A549 (cell line): Measurements from ENCODE around the gene PLEKHD1.

Experiments used
- PHF8 ChIP-seq: fragments of 200-600 bp; sonication (generic); IDR thresholded peaks from 2 replicates; pipeline ENCODE4 v1.6.1; 2016; ENCODE audit warnings: low read depth, mild to moderate bottlenecking, antibody characterized with exemption, moderate library complexity, borderline replicate concordance
- POLR2A ChIP-seq: IDR thresholded peaks from 2 replicates; pipeline ENCODE4 v1.6.1; 2012; ENCODE audit warnings: mild to moderate bottlenecking, low read length
- POLR2AphosphoS2 ChIP-seq: conservative IDR thresholded peaks from 2 replicates; pipeline ENCODE4 v1.6.1; 2012; ENCODE audit warnings: low read length, improper control_type of control experiment, inconsistent platforms
- TF ChIP-seq, protein P1 (sequence below): fragments of >200 bp; sonication (Bioruptor Twin); formaldehyde crosslinking; IDR thresholded peaks from 3 replicates; pipeline ENCODE4 v1.5.1; 2016

- no peak for TF ChIP-seq POLR2A
- TF ChIP-seq, protein P1, sequence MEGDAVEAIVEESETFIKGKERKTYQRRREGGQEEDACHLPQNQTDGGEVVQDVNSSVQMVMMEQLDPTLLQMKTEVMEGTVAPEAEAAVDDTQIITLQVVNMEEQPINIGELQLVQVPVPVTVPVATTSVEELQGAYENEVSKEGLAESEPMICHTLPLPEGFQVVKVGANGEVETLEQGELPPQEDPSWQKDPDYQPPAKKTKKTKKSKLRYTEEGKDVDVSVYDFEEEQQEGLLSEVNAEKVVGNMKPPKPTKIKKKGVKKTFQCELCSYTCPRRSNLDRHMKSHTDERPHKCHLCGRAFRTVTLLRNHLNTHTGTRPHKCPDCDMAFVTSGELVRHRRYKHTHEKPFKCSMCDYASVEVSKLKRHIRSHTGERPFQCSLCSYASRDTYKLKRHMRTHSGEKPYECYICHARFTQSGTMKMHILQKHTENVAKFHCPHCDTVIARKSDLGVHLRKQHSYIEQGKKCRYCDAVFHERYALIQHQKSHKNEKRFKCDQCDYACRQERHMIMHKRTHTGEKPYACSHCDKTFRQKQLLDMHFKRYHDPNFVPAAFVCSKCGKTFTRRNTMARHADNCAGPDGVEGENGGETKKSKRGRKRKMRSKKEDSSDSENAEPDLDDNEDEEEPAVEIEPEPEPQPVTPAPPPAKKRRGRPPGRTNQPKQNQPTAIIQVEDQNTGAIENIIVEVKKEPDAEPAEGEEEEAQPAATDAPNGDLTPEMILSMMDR: no peak
- no peak for TF ChIP-seq PHF8
- TF ChIP-seq POLR2AphosphoS2: no peak
Observed at GRCh38 chr14:69542311-69542710, 57.8 kb downstream of the PLEKHD1 start.
